RWPE2 (cell line): ENCODE data around the gene HBS1L.

Experiments
- ATAC-seq: fragments of 200-7000 bp; cut with Tn5 transposase; 3 replicates; pipeline ENCODE4 v1.9.1; 2021; ENCODE audit warnings: low read depth
- DNase-seq: peaks from one replicate; pipeline ENCODE4 v3.0.0-alpha.2; 2020; ENCODE audit warnings: low spot score
- H3K27ac ChIP-seq: fragments of 450-650 bp; 2 replicates; pipeline ENCODE4 v1.5.1; 2017; ENCODE audit warnings: mild to moderate bottlenecking; ENCODE audit not compliant: poor library complexity, severe bottlenecking
- H3K27me3 ChIP-seq: fragments of 250-450 bp; sonication (Bioruptor Pico); 2 replicates; pipeline ENCODE4 v1.5.1; 2021; ENCODE audit warnings: mild to moderate bottlenecking, moderate library complexity; ENCODE audit not compliant: insufficient read depth, poor library complexity, severe bottlenecking
- H3K36me3 ChIP-seq: fragments of 250-450 bp; sonication (Bioruptor Pico); 2 replicates; pipeline ENCODE4 v1.5.1; 2020; ENCODE audit warnings: low read depth, mild to moderate bottlenecking, moderate library complexity
- H3K4me1 ChIP-seq: fragments of 250-450 bp; sonication (Bioruptor Pico); 2 replicates; pipeline ENCODE4 v1.5.1; 2021; ENCODE audit warnings: mild to moderate bottlenecking, moderate library complexity; ENCODE audit not compliant: insufficient read depth, poor library complexity, severe bottlenecking
- H3K4me3 ChIP-seq: fragments of 250-450 bp; sonication (Bioruptor Pico); 2 replicates; pipeline ENCODE4 v1.5.1; 2021; ENCODE audit warnings: mild to moderate bottlenecking, moderate library complexity; ENCODE audit not compliant: severe bottlenecking
- H3K9me3 ChIP-seq: fragments of 250-450 bp; sonication (Bioruptor Pico); 2 replicates; pipeline ENCODE4 v1.5.1; 2021; ENCODE audit warnings: mild to moderate bottlenecking, moderate library complexity; ENCODE audit not compliant: severe bottlenecking
- CTCF ChIP-seq: fragments of 450-650 bp; IDR thresholded peaks from one replicate; pipeline ENCODE4 v1.5.1; 2017; ENCODE audit warnings: mild to moderate bottlenecking, moderate library complexity; ENCODE audit not compliant: poor library complexity, severe bottlenecking

Gene HBS1L

DNA sequence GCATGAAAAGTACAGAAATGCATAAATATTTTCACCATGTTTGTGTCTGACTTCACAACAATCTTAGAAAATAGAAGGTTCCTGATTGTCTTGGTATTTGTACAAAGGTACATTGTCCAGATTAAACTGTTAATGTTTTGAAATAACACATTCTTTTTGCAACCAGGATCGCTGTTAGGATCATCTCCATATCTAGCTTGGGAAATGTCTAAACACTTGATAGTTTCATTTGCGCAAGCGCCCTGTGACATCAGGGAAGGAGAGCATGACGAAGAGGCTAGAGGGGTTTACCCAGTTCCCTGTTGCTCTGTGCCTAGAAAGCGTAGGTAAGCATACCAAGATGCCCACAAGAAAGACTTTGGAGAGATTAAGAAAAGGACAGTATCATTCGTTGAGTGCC, 124.2 kb downstream of the HBS1L start:
- ATAC-seq (no peak), DNase-seq (no peak)
- Histone ChIP-seq H3K27ac (no peak overlapping the region), H3K27me3 (no peaks in the 10 kb centered on the region), H3K4me3 (no peak overlapping the region), H3K9me3 (no peaks in the 10 kb centered on the region), H3K36me3 (no peaks in the 10 kb centered on the region), H3K4me1 (peaks cover 10% of the 10 kb centered on the region)
- TF ChIP-seq CTCF: no peak

- no peak for TF ChIP-seq CTCF
- Histone ChIP-seq H3K27ac (no peak overlapping the region), H3K27me3 (no peaks in the 10 kb centered on the region), H3K4me3 (no peak overlapping the region), H3K4me1 (peaks cover 11% of the 10 kb centered on the region), H3K36me3 (no peaks in the 10 kb centered on the region), H3K9me3 (no peaks in the 10 kb centered on the region)
- DNase-seq (no peak), ATAC-seq (no peak)
These were observed 126.3 kb downstream of the HBS1L start for GRCh38 chr6:134928151-134928900.

- DNase-seq (no peak), ATAC-seq (peak; percentile 98)
- no peaks in the 10 kb centered on the region for H3K9me3 ChIP-seq
- no peak for TF ChIP-seq CTCF
- peak overlapping the region; percentile 78 for H3K27ac ChIP-seq
- no peaks in the 10 kb centered on the region for H3K27me3 ChIP-seq
- H3K4me1 ChIP-seq: peaks cover 11% of the 10 kb centered on the region
- no peaks in the 10 kb centered on the region for H3K36me3 ChIP-seq
- no peak overlapping the region for H3K4me3 ChIP-seq
These were observed 128.8 kb downstream of the HBS1L start for GRCh38 chr6:134925800-134926199.

GRCh38 chr6:134921721-134922261, 132.8 kb downstream of the HBS1L start:
- no peak for DNase-seq

More at GRCh38 chr6:134921721-134922261, 132.8 kb downstream of the HBS1L start:
- Histone ChIP-seq H3K36me3 (no peaks in the 10 kb centered on the region), H3K27ac (no peak overlapping the region), H3K27me3 (no peaks in the 10 kb centered on the region), H3K4me3 (no peak overlapping the region), H3K4me1 (peaks cover 22% of the 10 kb centered on the region), H3K9me3 (no peaks in the 10 kb centered on the region)
- no peak for TF ChIP-seq CTCF
- no peak for ATAC-seq
